GM18498 (cell line): ENCODE results near the gene CACNA2D4.
"Not testable (repeated sequence)": the region's sequence is repeated elsewhere in the genome, so short reads cannot be mapped to it uniquely, and the experiment has no call there.

Experiments
- ATAC-seq: cut with Tn5 transposase; IDR thresholded peaks from one replicate; pipeline ENCODE4 v1.9.1; 2021; ENCODE audit warnings: mild to moderate bottlenecking, moderate library complexity; ENCODE audit not compliant: unreplicated experiment

CACNA2D4 gene

DNA sequence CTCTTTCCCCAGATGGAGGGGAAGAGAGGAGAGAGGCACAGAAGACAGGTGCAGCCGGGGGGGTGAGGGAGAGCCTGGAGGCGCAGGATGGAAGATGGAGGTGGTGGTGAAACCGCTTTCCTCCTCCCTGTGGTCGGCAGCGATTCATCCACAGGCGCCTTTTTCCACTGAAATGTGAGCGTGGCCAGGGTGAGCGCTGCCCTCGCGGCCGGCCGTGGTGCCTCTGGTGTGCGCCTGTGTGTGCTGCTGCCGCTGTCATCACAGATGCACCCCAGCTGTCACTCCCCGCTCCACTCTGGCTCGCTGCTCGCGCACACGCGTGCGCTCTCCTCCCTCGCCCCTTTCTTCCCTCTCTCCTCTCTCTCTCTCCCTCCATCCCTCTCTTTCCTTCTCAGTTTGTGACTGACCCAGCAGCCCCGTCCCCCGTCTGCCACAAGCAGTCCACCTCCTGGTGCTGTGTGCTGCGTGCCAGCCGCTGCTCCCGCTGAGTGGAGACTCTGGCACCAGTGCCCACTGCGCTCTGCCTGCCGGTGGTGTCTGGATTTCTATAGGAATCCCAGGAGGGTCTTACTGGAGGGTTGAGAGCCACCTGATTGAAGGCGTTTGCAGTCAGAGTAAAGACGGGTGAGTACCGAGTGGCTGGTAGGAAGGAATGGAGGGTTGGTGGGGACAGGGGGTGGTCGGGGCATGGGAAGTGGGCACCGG, 98.1 kb downstream of the CACNA2D4 start, which contains the start of gene LRTM2:
TSS of gene LRTM2 (plus strand) at position 375 of the 705 bp plus-strand sequence. CDS start 7,584 bp downstream, outside the sequence.
- no peak for ATAC-seq

GRCh38 chr12:1819571-1819970, 98.9 kb downstream of the CACNA2D4 start:
- no peak for ATAC-seq

- ATAC-seq, result no peak
Measured at GRCh38 chr12:1819050-1819449, 99.4 kb downstream of the CACNA2D4 start.

GRCh38 chr12:1817928-1818327, 100.5 kb downstream of the CACNA2D4 start:
- not testable (repeated sequence) for ATAC-seq

GRCh38 chr12:1816730-1817348, 101.6 kb downstream of the CACNA2D4 start:
- ATAC-seq, result no peak

DNA sequence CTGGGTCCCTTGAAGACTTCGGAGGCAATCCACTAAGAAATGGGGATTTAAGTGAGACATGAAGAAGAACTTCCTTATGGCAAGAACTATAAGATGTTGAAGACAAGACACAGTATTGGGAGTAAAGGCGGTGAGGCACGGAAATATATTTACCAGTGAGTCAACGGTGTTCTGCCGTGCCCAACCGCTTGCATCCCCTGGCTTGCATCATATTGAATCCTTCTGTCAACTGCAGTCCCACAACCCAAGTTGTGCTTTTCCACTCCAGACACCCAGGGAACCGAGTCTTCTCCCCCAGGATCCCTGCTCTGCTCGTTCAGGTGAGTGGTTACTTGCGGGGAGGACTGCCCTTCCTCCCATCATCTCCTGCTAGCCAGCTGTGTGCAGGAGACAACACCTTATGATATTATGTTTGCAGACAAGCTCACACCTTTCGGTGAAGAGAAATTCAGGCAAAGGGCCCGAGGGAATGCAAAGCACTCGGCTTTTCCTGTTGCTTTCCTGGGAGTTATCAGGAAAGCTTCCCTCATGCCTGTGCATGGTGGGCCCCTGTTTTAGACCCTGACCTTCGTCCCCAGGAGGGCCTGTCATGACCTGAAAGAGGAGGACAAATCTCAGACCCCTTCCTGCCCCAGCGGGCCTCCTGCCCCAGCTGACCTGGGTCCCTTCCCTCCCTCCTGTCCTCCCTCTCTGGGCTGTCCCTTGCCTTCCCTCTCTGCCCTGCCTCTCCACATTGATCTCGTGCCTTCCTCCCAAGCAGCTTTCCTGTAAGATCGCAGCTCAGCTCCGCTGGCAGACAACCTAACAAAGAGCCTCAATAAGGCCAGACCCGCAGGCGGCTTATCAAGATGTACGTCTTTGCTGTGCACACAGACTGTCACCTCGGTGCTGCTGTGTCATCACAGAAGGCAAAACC, 102.4 kb downstream of the CACNA2D4 start:
- ATAC-seq, result no peak

DNA sequence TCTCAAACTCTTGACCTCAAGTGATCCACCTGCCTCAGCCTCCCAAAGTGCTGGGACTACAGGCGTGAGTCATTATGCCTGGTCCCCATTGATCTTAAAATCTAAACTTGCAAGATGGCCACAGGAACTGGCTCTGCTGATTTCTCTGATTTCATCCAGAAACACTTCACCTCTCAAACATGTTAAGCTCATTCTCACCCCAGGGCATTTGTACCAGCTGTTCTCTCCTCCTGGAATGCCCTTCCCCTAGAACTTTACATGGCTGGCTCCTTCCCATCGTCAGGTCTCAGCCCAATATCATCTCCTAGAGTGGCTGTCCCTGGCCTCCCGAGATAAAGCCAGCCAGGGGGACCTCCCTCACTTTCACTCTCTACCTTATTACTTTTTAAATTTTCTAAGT, 103.3 kb downstream of the CACNA2D4 start:
- ATAC-seq, result no peak

GRCh38 chr12:1814266-1814665, 104.2 kb downstream of the CACNA2D4 start:
- ATAC-seq, result no peak

DNA sequence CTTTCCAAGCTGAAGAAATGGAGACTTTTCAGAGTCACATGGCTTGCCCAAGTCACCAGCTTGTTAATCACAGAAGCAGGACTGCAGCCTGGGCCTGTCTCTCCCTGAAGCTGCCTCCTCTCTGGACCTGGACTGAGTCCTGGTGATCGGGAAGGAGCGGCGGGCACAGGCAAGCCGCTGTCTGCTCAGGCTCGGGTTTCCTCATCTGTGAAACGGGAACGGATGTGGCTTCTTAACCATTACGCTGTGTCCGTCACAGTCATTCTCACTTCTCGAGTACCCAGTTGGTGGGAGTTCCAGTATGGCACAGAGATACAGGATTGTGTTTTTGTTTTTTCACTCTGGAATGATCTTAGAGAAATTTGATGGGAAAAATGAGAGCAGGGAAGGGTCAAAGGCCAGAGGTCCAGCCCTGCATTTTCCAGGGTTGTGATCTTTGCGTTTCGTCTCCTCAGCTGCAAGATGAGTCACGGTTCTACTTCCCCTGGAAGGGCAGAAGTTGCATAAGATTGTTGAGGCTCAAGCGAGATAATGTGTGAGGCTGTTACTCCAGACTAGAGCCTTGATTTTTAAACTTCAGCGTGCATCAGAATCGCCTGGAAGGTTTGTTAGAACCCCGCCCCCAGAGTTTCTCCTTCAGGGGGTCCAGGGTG, 105.7 kb downstream of the CACNA2D4 start:
- no peak for ATAC-seq

GRCh38 chr12:1811948-1812291, 106.5 kb downstream of the CACNA2D4 start:
- ATAC-seq, result no peak

GRCh38 chr12:1811281-1811947, 107.0 kb downstream of the CACNA2D4 start:
- no peak for ATAC-seq

- ATAC-seq, result no peak
Measured at GRCh38 chr12:1810931-1811280, 107.5 kb downstream of the CACNA2D4 start.

- ATAC-seq, result no peak
Measured at GRCh38 chr12:1810201-1810930, 108.1 kb downstream of the CACNA2D4 start.

DNA sequence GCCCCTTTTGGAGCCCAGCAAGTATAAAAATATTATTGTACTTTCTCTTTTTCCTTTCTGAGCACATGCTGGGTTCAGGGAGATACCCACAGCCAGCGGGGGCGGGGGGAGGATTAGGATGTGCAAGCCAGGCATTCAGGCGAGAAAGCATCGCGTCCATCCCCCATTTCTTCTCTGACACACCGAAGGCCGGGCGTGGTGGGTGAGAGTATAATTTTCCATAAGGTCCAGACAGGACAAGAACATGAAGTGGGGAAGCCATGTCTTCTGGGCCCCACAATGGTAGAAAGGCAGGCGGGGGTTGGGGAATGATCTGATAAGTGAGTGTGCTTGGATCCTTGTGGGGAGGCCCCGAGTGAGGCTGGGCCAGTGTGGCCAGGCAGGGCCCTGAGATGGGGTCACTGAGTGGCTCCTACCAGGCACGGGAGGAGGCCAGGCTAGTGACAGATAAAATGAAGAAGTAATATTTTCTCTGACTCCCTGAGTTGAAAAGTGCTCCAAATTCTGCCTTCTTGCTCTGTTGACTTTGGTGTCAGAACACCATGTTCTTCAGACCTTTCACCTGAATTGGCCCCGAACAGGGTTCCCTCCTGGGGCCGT, 108.8 kb downstream of the CACNA2D4 start:
- no peak for ATAC-seq

- no peak for ATAC-seq
Measured at GRCh38 chr12:1808798-1809480, 109.5 kb downstream of the CACNA2D4 start.

DNA sequence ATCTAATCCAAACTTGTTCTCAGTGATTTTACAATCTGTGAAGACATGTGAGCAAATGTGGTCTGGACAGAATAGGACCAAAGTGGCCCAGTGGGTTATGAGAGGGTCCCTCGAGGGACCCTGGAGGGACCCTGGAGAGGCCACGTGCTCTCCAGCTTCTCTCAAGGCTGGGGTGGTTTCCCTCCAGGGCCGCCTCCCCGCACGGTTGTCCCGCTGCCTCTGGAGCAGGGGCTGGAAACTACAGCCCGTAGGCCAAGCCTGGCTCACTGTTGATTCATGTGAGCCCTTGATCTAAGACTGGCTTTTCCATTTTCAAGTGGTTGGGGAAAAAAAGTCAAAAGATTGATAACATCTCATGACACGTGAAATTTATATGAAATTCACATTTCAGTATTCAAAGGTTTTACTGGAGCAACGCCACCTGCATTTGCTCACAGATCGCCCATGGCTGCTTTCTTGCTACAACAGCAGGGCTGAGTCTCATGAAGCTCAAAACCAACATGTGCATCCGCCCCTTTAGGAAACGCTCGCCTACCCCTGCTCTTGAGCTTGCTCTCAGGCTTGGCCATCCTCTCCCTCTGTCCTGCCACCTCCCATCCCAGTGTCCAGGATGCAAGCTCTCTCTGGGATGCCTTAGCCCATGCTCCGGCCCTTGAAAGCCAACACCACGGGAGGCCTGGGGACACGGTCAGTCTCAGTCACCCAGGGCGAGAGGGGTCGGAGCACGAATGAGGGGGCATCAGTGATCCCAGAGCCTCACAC, 110.2 kb downstream of the CACNA2D4 start:
- ATAC-seq, result no peak

DNA sequence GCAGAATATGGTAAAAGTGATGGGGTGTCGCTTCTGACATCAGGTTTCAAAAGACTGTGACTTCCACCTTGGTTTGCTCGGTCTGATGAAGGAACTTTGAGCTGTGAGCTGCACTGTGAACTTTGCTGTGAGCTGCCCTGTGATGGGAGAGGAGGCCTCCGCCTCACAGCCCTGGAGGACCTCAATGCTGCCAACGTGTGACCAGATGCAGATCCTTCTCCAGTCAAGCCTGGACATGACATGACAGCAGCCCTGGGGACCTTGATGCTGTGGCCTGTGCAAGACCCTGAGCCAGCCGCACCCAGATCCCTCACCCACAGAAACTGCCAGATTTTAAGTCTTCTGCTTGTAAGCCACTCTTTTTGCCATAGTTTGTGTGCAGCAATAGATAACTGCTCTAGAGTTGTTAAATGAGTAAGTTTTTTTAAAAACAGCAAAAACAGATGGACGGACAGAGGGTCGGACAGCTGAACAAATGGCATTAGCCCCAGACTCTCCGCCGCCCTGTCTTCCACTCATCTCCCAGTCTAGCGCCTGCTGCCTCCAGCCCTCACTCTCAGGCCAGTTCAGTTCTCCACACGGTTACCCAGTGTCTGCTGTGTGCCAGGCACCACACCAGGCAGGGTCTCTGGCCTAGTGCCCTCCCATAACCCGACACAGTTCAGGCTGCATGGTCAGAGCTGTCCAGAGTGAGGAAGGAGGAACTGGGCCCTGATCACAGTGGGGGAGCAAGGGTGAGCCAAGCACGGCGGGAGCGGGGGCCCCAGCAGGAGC, 111.2 kb downstream of the CACNA2D4 start:
- ATAC-seq, result no peak
